Mammary epithelial cell (primary cell): ENCODE data around the gene OOSP4A.

Source experiments
- CTCF ChIP-seq, 2 donors: IDR thresholded peaks in 1 of 2; conservative IDR thresholded peaks in 1 of 2; 2 replicates each; pipeline ENCODE4 v1.5.1; 2011 to 2012; ENCODE audit warnings: inconsistent platforms in 2 of 2, low read length in 2 of 2, mild to moderate bottlenecking in 2 of 2, control low read depth in 1 of 2, low read depth in 1 of 2; ENCODE audit not compliant: insufficient read depth in 1 of 2; ENCODE audit errors: extremely low read depth in 1 of 2
- EZH2 ChIP-seq: IDR thresholded peaks from 2 replicates; pipeline ENCODE4 v1.6.1; 2012; ENCODE audit warnings: low read length, inconsistent platforms, borderline replicate concordance

DNA sequence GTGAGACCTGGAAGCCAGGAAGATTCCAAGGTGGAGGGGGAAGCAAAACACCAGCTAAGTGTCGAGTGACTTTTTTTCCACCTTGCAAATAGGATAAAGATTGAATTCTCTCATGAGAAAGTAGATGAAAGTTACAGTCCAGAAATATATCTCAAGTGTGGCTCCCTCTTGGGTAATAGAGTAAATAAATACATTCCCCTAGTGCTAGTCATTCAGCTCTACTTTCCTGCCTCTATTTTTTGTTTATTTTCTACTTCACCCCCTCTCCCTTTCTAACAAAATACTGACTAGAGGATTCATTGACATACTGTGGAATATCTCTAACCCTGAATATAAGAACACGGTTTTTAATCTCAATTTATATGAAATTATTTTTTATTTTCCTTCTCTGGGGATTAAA is 34.0 kb downstream of the OOSP4A start:
- TF ChIP-seq CTCF (conservative IDR thresholded peaks at IDR 0.05 in 1 of 2, IDR thresholded peaks at IDR 0.05 in 1 of 2; ENCODE audit: extremely low read depth in 1 of 2, insufficient read depth in 1 of 2, low read depth in 1 of 2, low read length in 2 of 2) (no peak), EZH2 (no peak)
